A549 treated with dexamethasone at 1 μM for 4 hours (cell line): ENCODE measurements around the gene LYSET. TPM values are rescaled to one million over a fixed set of nuclear protein-coding genes. Genes with fewer than 3 reads are reported as not detected.

Experiments used
- total RNA-seq: library from RNA; stranded (reverse); fragments of 200-300 nt; extraction: Qiagen RNA extraction; gene quantifications from 5 replicates; pipeline ENCODE4 v1.2.3, GENCODE V29; 2022

The LYSET gene
- total RNA-seq, result 30.1 to 33.6 TPM (median 32.6 TPM) in 5 replicates

GRCh38 chr14:93184391-93185348 lies at the start of gene LYSET, which contains the start of gene MOAP1:
Gene LYSET (plus strand): TSS chr14:93185317. CDS start chr14:93185406, 89 bp downstream.
Gene MOAP1 (minus strand): TSS chr14:93184897. CDS start chr14:93184242, 655 bp downstream.

GRCh38 chr14:93206793-93207467 lies 21.8 kb downstream of the LYSET start, which contains the start of the genes GON7 and UBR7:
Gene GON7 (minus strand): TSS chr14:93207065. CDS start chr14:93207037, 28 bp downstream.
Gene UBR7 (plus strand): TSS chr14:93207256. CDS start chr14:93207292, 36 bp downstream.

Other genes starting within 250 kb of the LYSET start
- 48.4 to 66.8 TPM (median 65.1 TPM) in 5 replicates for gene ITPK1, start 69.4 kb upstream of the LYSET start, total RNA-seq
- 9.8 to 13.7 TPM (median 12.8 TPM) in 5 replicates for gene MOAP1, start 420 bp upstream of the LYSET start, total RNA-seq
- gene GON7, start 21.7 kb downstream of the LYSET start, total RNA-seq, result 13.1 to 17.3 TPM (median 14.4 TPM) in 5 replicates
- 24.0 to 27.4 TPM (median 25.9 TPM) in 5 replicates for gene UBR7, start 21.9 kb downstream of the LYSET start, total RNA-seq
- 9.7 to 16.2 TPM (median 14.3 TPM) in 5 replicates for gene BTBD7, start 147.7 kb downstream of the LYSET start, total RNA-seq
- gene COX8C, start 161.9 kb downstream of the LYSET start, total RNA-seq, result not detected in 5 replicates
- gene UNC79, start 245.6 kb downstream of the LYSET start, total RNA-seq, result 0.01 to 0.04 TPM (median 0.02 TPM) in 3 of 5 replicates, not detected in the others